OCI-LY7 (cell line): ENCODE measurements around the gene FOLR2. TPM values are rescaled to one million over a fixed set of nuclear protein-coding genes. Genes with fewer than 3 reads are reported as not detected.

Source experiments
- BruUV-seq: library from RNA; stranded (reverse); fragments of 400-500 nt; replicated peaks from 2 replicates; lab custom pipeline; 2021; lab: Mats Ljungman, UMichigan
- CTCF ChIA-PET: fragments of 300-600 bp; sonication (Branson Sonifier 250); formaldehyde crosslinking; loops from one replicate; lab custom pipeline; 2022; ENCODE audit warnings: antibody characterized with exemption; ENCODE audit not compliant: unreplicated experiment; lab: Charles Lee
- POLR2A ChIA-PET: fragments of 300-600 bp; sonication (Branson Sonifier 250); formaldehyde crosslinking; loops from one replicate; lab custom pipeline; 2022; ENCODE audit warnings: antibody characterized with exemption; lab: Charles Lee
- DNase-seq: peaks from one replicate; pipeline ENCODE4 v3.0.0-alpha.2; 2015; ENCODE audit warnings: low spot score
- H2AFZ ChIP-seq: fragments of 200-600 bp; sonication (generic), shearing (Covaris generic); 2 replicates; pipeline ENCODE4 v1.6.1; 2014; ENCODE audit warnings: mild to moderate bottlenecking, antibody characterized with exemption, low read length, moderate library complexity
- H3K27ac ChIP-seq: fragments of 200-600 bp; sonication (generic); 2 replicates; pipeline ENCODE4 v1.5.1; 2014; ENCODE audit warnings: mixed run types, low read depth, mild to moderate bottlenecking, moderate library complexity, low read length, inconsistent platforms; ENCODE audit not compliant: poor library complexity, severe bottlenecking
- H3K36me3 ChIP-seq: fragments of 200-600 bp; sonication (generic); 2 replicates; pipeline ENCODE4 v1.6.1; 2014; ENCODE audit warnings: mild to moderate bottlenecking, antibody characterized with exemption, low read length, moderate library complexity, mixed read lengths; ENCODE audit not compliant: insufficient read depth
- H3K4me1 ChIP-seq: fragments of 200-600 bp; sonication (generic); 2 replicates; pipeline ENCODE4 v1.5.1; 2014; ENCODE audit warnings: mild to moderate bottlenecking, low read length; ENCODE audit not compliant: insufficient read depth, poor library complexity, severe bottlenecking
- H3K4me2 ChIP-seq: fragments of 200-600 bp; sonication (generic); 2 replicates; pipeline ENCODE4 v1.6.1; 2014; ENCODE audit warnings: mild to moderate bottlenecking, low read length
- H3K4me3 ChIP-seq: fragments of 200-600 bp; sonication (generic); 2 replicates; pipeline ENCODE4 v1.5.1; 2014; ENCODE audit warnings: mild to moderate bottlenecking, low read depth, low read length; ENCODE audit not compliant: poor library complexity, severe bottlenecking
- H3K79me2 ChIP-seq: fragments of 200-600 bp; sonication (generic); 2 replicates; pipeline ENCODE4 v1.6.1; 2016; ENCODE audit warnings: low read depth, mild to moderate bottlenecking, low read length, moderate library complexity, mixed read lengths; ENCODE audit not compliant: insufficient read depth
- H3K9me2 ChIP-seq: fragments of 200-600 bp; sonication (generic); 2 replicates; pipeline ENCODE4 v1.6.1; 2016; ENCODE audit warnings: mild to moderate bottlenecking, low read length, mixed read lengths; ENCODE audit not compliant: insufficient read depth
- H3K9me3 ChIP-seq: fragments of 200-600 bp; sonication (generic); 2 replicates; pipeline ENCODE4 v1.6.1; 2014; ENCODE audit warnings: mild to moderate bottlenecking, mixed run types, low read length, mixed read lengths
- H4K20me1 ChIP-seq: fragments of 200-600 bp; sonication (generic); 2 replicates; pipeline ENCODE4 v1.6.1; 2014; ENCODE audit warnings: mild to moderate bottlenecking, antibody characterized with exemption, low read length, moderate library complexity, mixed read lengths; ENCODE audit not compliant: insufficient read depth
- CTCF ChIP-seq: fragments of 200-600 bp; sonication (generic); conservative IDR thresholded peaks from 2 replicates; pipeline ENCODE4 v1.5.1; 2014; ENCODE audit warnings: mild to moderate bottlenecking, antibody characterized with exemption, low read length, moderate library complexity, mixed read lengths
- EZH2phosphoT487 ChIP-seq: fragments of 200-600 bp; sonication (generic); IDR thresholded peaks from 2 replicates; pipeline ENCODE4 v1.6.1; 2018; ENCODE audit warnings: low read depth, borderline replicate concordance, mild to moderate bottlenecking, mixed run types, antibody characterized with exemption, low read length, moderate library complexity, mixed read lengths
- intact Hi-C: fragments of 100-400 bp; cut with micrococcal nuclease; formaldehyde crosslinking; loops from one replicate; pipeline ENCODE4 v1.10.0; 2022; ENCODE audit not compliant: unreplicated experiment
- total RNA-seq, 2 experiments: library from RNA; depleted of rRNA in 1 of 2; stranded (reverse); fragments of >200 nt in 1 of 2; shearing (Covaris generic) in 1 of 2; gene quantifications; 2 replicates each; pipeline ENCODE4 v1.2.3, GENCODE V29; 2014 to 2022

FOLR2 gene
- total RNA-seq, 2 experiments from 2014 or later, result 12.8 to 14.4 TPM

GRCh38 chr11:72253392-72253791, 36.8 kb downstream of the FOLR2 start:
- H3K9me2 ChIP-seq, result no peaks in the 10 kb centered on the region
- H3K4me2 ChIP-seq, result no peak overlapping the region
- no peaks in the 10 kb centered on the region for H3K79me2 ChIP-seq
- H3K4me3 ChIP-seq, result no peak overlapping the region
- no peaks in the 10 kb centered on the region for H3K36me3 ChIP-seq
- POLR2A ChIA-PET, result no interaction called here
- no peak for DNase-seq
- H3K4me1 ChIP-seq, result no peaks in the 10 kb centered on the region
- TF ChIP-seq CTCF (no peak), EZH2phosphoT487 (no peak)
- CTCF ChIA-PET, result no interaction called here
- intact Hi-C loops, result no loop called here
- H4K20me1 ChIP-seq, result no peaks in the 10 kb centered on the region
- no peak overlapping the region for H2AFZ ChIP-seq
- H3K27ac ChIP-seq, result no peak overlapping the region
- H3K9me3 ChIP-seq, result no peaks in the 10 kb centered on the region
- BruUV-seq, result no TSS peak

- ChIA-PET CTCF (no interaction called here), POLR2A (interaction anchor here (0.9 kb wide), 1 partner anchor 412 kb away, joined by 3 read pairs; no protein-coding TSS in a partner anchor)
- DNase-seq, result no peak
- Histone ChIP-seq H3K79me2 (no peaks in the 10 kb centered on the region), H3K27ac (no peak overlapping the region), H3K9me3 (no peaks in the 10 kb centered on the region), H3K4me2 (no peak overlapping the region), H4K20me1 (no peaks in the 10 kb centered on the region), H2AFZ (no peak overlapping the region), H3K9me2 (no peaks in the 10 kb centered on the region), H3K4me3 (no peak overlapping the region), H3K4me1 (no peaks in the 10 kb centered on the region), H3K36me3 (no peaks in the 10 kb centered on the region)
- TF ChIP-seq EZH2phosphoT487, result no peak
- no peak for TF ChIP-seq CTCF
- BruUV-seq, result no TSS peak
- intact Hi-C loops, result no loop called here
Observed at GRCh38 chr11:72254299-72254993, 37.9 kb downstream of the FOLR2 start.

GRCh38 chr11:72257570-72257969, 41.0 kb downstream of the FOLR2 start:
- intact Hi-C loops, result no loop called here
- Histone ChIP-seq H3K9me2 (no peaks in the 10 kb centered on the region), H3K27ac (no peak overlapping the region), H3K4me2 (no peak overlapping the region), H2AFZ (no peak overlapping the region), H3K4me1 (no peaks in the 10 kb centered on the region), H4K20me1 (no peaks in the 10 kb centered on the region), H3K9me3 (no peaks in the 10 kb centered on the region), H3K79me2 (no peaks in the 10 kb centered on the region), H3K36me3 (no peaks in the 10 kb centered on the region), H3K4me3 (no peak overlapping the region)
- DNase-seq, result no peak
- CTCF ChIA-PET, result no interaction called here
- no peak for TF ChIP-seq CTCF
- no peak for TF ChIP-seq EZH2phosphoT487
- POLR2A ChIA-PET, result no interaction called here
- BruUV-seq, result no TSS peak
